Breast epithelium (tissue), 3 donors: ENCODE measurements around the gene SPIN1.

Experiments used
- POLR2AphosphoS5 ChIP-seq, 3 donors: sonication (generic); formaldehyde crosslinking; IDR thresholded peaks; one replicate each; pipeline ENCODE4 v1.6.1; 2017; ENCODE audit warnings: antibody characterized with exemption in 3 of 3
- TF ChIP-seq, protein P1 (sequence below), 3 donors: fragments of 450-650 bp; IDR thresholded peaks; one replicate each; pipeline ENCODE4 v1.5.1; 2016 to 2017; ENCODE audit warnings: antibody characterized with exemption in 3 of 3, mild to moderate bottlenecking in 3 of 3, moderate library complexity in 3 of 3

DNA sequence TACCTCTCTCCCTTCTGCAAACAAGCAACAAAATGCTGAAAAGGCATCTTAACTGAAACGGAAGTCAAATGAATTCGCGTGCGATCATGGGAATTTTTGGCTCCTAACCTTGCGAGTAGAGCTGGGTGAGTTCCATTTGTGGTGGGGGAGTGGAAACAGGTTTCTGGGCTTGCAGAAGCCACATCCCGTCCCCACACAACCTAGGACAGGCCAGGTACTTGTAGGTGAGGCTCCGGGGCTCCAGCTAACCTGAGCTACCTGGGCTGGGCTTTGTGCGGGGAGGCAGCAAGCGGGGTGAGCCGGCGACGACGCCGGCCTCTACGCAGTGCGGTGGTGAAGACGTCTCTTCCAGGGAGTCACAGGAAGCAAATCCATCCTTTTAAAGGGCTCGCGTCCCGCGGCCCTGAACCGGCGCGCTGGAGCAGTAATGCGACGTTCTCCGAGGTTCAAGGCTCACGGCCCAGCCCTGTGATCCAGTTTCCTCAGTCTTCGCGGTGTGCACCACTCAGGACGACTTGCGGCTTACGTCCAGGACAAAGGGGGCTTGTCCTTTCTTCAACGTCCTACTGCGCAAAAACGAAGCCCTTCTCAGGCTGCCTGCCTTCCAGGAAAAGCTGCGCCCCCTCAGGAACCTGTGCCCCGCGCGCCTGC lies 567 bp upstream of the SPIN1 start:
- TF ChIP-seq, protein P1, sequence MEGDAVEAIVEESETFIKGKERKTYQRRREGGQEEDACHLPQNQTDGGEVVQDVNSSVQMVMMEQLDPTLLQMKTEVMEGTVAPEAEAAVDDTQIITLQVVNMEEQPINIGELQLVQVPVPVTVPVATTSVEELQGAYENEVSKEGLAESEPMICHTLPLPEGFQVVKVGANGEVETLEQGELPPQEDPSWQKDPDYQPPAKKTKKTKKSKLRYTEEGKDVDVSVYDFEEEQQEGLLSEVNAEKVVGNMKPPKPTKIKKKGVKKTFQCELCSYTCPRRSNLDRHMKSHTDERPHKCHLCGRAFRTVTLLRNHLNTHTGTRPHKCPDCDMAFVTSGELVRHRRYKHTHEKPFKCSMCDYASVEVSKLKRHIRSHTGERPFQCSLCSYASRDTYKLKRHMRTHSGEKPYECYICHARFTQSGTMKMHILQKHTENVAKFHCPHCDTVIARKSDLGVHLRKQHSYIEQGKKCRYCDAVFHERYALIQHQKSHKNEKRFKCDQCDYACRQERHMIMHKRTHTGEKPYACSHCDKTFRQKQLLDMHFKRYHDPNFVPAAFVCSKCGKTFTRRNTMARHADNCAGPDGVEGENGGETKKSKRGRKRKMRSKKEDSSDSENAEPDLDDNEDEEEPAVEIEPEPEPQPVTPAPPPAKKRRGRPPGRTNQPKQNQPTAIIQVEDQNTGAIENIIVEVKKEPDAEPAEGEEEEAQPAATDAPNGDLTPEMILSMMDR (IDR thresholded peaks at IDR 0.05), result no peak
- TF ChIP-seq POLR2AphosphoS5 (IDR thresholded peaks at IDR 0.05), result peak in 1 of 3 donors; percentile 62
